NB4 (cell line): ENCODE measurements around the gene PLCH1.

ENCODE experiments used
- MAX ChIP-seq: IDR thresholded peaks from 2 replicates; pipeline ENCODE4 v1.6.1; 2011; ENCODE audit warnings: low read depth, low read length
- MYC ChIP-seq: IDR thresholded peaks from 2 replicates; pipeline ENCODE4 v1.6.1; 2011; ENCODE audit warnings: low read depth, low read length
- POLR2A ChIP-seq: IDR thresholded peaks from 2 replicates; pipeline ENCODE4 v1.6.1; 2011; ENCODE audit warnings: mild to moderate bottlenecking; ENCODE audit not compliant: insufficient read length; ENCODE audit errors: extremely low read depth
- TF ChIP-seq, protein P1 (sequence below): IDR thresholded peaks from one replicate; pipeline ENCODE4 v1.5.1; 2012; ENCODE audit warnings: low read depth, low read length

DNA sequence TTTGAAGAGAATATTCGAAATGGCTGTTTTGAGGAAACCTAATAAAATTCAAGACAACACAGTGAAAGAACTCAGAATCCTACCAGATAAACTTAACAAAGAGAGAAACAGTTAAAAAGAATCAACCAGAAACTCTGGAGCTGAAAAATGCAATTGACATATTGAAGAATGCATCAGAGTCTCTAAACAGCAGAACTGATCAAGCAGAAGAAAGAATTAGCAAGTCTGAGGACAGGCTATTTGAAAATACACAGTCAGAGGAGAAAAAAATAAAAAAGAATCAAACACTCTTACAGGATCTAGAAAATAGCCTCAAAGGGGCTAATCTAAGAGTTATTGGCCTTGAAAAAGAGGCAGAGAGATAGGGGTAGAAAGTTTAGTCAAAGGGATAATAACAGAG lies 47.7 kb upstream of the PLCH1 start:
- TF ChIP-seq, protein P1, sequence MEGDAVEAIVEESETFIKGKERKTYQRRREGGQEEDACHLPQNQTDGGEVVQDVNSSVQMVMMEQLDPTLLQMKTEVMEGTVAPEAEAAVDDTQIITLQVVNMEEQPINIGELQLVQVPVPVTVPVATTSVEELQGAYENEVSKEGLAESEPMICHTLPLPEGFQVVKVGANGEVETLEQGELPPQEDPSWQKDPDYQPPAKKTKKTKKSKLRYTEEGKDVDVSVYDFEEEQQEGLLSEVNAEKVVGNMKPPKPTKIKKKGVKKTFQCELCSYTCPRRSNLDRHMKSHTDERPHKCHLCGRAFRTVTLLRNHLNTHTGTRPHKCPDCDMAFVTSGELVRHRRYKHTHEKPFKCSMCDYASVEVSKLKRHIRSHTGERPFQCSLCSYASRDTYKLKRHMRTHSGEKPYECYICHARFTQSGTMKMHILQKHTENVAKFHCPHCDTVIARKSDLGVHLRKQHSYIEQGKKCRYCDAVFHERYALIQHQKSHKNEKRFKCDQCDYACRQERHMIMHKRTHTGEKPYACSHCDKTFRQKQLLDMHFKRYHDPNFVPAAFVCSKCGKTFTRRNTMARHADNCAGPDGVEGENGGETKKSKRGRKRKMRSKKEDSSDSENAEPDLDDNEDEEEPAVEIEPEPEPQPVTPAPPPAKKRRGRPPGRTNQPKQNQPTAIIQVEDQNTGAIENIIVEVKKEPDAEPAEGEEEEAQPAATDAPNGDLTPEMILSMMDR: no peak
- TF ChIP-seq MAX (no peak), POLR2A (no peak), MYC (no peak)
